Activated CD4-positive, CD25-positive, alpha-beta regulatory T cell treated with anti-CD3 and anti-CD28 coated beads, Interleukin-2, amount 50 U/mL, for 72 hours (primary cell): ENCODE measurements around the gene MFSD12.

Source experiments
- DNase-seq: peaks from one replicate; pipeline ENCODE4 v3.0.0; 2021

MFSD12 gene

GRCh38 chr19:3555653-3556422 is 1.5 kb downstream of the MFSD12 start:
- DNase-seq, result no peak

GRCh38 chr19:3554254-3555083 is 2.9 kb downstream of the MFSD12 start:
- DNase-seq, result no peak

GRCh38 chr19:3551792-3552095 is 5.6 kb downstream of the MFSD12 start:
- DNase-seq, result no peak

GRCh38 chr19:3550947-3551791 is 6.2 kb downstream of the MFSD12 start:
- no peak for DNase-seq

GRCh38 chr19:3549816-3550215 is 7.6 kb downstream of the MFSD12 start:
- DNase-seq, result no peak

GRCh38 chr19:3548606-3549005 is 8.8 kb downstream of the MFSD12 start:
- DNase-seq, result no peak

- DNase-seq, result no peak
Measured at GRCh38 chr19:3547767-3548282, 9.6 kb downstream of the MFSD12 start.

GRCh38 chr19:3547301-3547731 is 10.1 kb downstream of the MFSD12 start:
- no peak for DNase-seq

- DNase-seq, result no peak
Measured at GRCh38 chr19:3546119-3546518, 11.3 kb downstream of the MFSD12 start.

- no peak for DNase-seq
Measured at GRCh38 chr19:3545669-3546034, 11.7 kb downstream of the MFSD12 start.

- DNase-seq, result peak; percentile 94
Measured at GRCh38 chr19:3544742-3545668, 12.4 kb downstream of the MFSD12 start.

GRCh38 chr19:3544058-3544376 is 13.4 kb downstream of the MFSD12 start:
- DNase-seq, result no peak

- no peak for DNase-seq
Measured at GRCh38 chr19:3543150-3544057, 14.0 kb downstream of the MFSD12 start.

GRCh38 chr19:3539756-3540118 is 17.6 kb downstream of the MFSD12 start:
- DNase-seq, result no peak

- DNase-seq, result no peak
Measured at GRCh38 chr19:3538965-3539755, 18.2 kb downstream of the MFSD12 start, which contains the start of gene TEKTIP1. Gene TEKTIP1, plus strand, starts transcription at chr19:3539174. Its CDS starts 4 bp downstream, at chr19:3539178.

GRCh38 chr19:3538258-3538929 is 19.0 kb downstream of the MFSD12 start:
- DNase-seq, result no peak

GRCh38 chr19:3537438-3538240 is 19.7 kb downstream of the MFSD12 start:
- DNase-seq, result no peak

- no peak for DNase-seq
Measured at GRCh38 chr19:3537101-3537437, 20.3 kb downstream of the MFSD12 start.
